HG02759 (cell line): ENCODE measurements around the gene INPP5A.
"Not testable (repeated sequence)": the region's sequence is repeated elsewhere in the genome, so short reads cannot be mapped to it uniquely, and the experiment has no call there.

Experiments used
- ATAC-seq: cut with Tn5 transposase; IDR thresholded peaks from one replicate; pipeline ENCODE4 v1.9.1; 2021; ENCODE audit warnings: mild to moderate bottlenecking, moderate library complexity; ENCODE audit not compliant: unreplicated experiment

The INPP5A gene, protein sequence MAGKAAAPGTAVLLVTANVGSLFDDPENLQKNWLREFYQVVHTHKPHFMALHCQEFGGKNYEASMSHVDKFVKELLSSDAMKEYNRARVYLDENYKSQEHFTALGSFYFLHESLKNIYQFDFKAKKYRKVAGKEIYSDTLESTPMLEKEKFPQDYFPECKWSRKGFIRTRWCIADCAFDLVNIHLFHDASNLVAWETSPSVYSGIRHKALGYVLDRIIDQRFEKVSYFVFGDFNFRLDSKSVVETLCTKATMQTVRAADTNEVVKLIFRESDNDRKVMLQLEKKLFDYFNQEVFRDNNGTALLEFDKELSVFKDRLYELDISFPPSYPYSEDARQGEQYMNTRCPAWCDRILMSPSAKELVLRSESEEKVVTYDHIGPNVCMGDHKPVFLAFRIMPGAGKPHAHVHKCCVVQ

GRCh38 chr10:132537684-132538001 is at the start of gene INPP5A:
Gene INPP5A (plus strand): TSS chr10:132537787. CDS start chr10:132538097, 310 bp downstream.
- no peak for ATAC-seq

- no peak for ATAC-seq
These were observed 49.3 kb upstream of the INPP5A start for GRCh38 chr10:132488231-132488821.

GRCh38 chr10:132489053-132489703 is 48.4 kb upstream of the INPP5A start:
- no peak for ATAC-seq

DNA sequence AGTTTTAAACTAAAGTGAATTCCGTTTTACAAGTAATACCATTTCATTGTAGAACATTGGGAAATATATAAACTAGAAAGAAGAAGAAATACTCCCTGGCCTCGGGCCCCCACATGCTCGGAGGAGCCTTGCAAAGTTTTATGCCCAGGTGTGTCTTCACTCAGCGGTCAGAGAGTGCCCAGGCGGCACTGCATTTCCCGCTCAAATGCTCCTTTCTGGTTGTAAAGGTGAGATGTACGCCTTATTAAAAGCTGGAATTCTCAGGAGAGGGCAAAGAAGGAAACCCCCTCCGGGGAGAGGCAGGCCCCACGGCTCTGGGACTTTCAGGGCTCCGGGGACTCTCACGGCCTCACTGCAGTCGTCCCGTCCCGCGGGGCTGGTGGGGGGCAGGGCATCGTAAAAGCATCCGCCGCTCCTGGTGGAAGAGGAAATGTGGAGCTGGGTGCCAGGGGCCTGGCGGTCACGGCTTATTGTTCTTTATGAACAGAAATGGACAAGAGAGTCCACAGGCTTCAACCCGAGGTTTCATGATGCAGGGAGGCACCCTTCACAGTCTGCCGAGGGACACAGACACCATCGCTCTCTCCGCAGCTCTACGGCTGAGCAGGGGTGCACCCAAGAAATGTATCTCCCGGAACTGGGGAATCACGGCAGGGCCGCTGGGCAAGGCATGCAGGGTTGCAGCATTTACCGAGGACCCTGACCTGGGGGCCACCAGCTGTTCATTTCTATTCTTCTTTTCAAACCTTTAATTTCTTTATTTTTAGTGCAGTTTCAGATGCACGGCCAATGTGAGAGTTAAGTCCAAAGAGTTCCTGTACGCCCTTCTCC is 47.7 kb upstream of the INPP5A start:
- ATAC-seq: no peak

DNA sequence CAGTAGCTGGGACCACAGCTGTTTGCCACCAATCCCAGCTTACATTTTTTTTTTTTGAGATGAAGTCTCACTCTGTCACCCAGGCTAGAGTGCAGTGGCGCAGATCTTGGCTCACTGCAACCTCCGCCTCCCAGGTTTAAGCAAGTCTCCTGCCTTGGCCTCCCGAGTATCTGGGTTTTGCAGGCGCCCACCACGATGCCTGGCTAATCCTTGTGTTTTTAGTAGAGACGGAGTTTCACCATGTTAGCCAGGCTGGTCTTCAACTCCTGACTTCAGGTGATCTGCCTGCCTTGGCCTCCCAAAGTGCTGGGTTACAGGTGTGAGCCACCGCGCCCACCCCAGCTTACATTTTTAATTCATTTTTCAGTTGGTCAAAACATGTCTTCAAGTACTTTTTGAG is 46.1 kb upstream of the INPP5A start:
- ATAC-seq: not testable (repeated sequence)

DNA sequence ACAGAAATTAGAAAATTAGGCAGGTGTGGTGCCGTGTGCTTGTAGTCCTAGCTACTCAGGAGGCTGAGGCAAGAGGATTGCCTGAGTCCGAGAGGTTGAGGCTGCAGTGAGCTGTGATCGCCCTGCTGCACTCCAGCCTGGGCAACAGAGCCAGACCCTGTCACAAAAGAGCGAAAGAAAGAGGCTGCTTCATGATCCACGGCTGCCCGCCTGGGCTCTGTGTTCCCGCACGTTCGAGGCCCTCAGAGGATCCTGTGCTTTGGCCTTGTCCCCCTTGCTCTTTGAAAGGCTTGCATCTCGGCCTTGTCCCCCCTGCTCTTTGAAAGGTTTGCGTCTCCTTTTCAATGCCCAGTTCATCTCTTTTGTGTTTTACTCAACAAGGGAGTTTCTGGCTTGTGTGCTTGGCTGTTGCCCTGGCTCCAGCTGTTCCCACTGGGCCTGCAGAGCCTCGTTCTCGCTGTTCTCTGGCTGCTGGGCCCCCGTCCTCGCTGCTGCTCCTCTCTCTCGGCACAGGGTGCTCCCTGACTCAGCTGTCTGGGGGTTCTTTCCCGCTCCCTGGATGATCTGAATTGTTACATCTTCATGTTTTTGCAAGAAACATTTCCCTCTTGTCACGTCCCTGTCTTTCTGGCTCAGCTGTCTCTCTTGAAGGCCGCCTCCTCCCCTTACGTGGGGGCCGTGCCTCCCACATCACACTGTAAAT is 45.1 kb upstream of the INPP5A start:
- ATAC-seq: no peak

DNA sequence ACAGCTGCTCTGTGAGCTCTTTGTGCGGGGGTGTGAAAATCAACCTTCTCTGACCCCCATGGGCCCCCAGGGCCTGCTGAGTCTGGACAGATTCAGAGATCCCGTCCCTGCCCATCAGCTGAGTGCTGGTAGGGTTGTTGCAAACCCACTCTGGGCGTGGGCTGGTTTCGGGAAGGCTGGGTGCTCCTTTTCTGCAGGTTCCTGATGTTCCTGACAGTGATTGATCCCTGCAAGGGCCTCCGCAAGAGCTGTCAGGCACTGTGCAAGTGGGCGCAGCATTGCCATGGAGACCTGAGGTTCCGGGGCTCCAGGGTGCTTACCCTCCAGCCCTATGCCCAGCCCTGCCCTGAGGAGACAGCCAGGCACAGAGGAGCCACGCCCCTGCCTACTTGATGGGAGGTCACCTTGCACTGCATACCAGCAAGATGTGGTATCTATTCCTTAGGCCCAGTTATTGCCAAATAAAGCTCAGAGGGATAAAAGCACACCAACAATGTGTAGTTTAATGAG is 44.3 kb upstream of the INPP5A start:
- ATAC-seq: no peak

DNA sequence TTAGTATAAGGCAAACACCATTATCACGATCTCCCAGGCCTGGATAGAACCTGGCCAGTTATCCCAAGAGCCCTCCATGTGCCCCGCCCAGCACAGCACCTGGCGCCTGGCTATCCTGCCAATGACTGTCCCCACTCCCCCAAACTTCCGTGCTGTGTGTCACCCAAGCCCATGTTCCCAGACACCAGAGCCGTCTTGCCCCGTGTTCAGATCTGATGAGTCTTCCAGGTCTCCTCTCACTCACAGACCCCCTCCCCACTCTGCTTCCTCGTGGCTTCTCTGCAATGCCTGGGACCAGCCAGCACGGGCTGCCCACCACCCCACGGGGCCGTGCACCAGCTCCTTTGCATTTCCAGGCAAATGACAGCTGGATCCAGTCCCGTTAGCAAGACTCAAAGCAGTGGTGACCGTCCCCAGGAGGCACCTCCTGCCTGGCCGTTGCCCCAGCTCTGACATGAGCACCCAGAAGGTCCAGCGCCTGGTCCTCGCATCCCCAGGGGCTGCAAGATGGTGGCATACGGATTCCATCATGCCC is 43.8 kb upstream of the INPP5A start:
- ATAC-seq: no peak

- no peak for ATAC-seq
These were observed 42.5 kb upstream of the INPP5A start for GRCh38 chr10:132494866-132495630.

DNA sequence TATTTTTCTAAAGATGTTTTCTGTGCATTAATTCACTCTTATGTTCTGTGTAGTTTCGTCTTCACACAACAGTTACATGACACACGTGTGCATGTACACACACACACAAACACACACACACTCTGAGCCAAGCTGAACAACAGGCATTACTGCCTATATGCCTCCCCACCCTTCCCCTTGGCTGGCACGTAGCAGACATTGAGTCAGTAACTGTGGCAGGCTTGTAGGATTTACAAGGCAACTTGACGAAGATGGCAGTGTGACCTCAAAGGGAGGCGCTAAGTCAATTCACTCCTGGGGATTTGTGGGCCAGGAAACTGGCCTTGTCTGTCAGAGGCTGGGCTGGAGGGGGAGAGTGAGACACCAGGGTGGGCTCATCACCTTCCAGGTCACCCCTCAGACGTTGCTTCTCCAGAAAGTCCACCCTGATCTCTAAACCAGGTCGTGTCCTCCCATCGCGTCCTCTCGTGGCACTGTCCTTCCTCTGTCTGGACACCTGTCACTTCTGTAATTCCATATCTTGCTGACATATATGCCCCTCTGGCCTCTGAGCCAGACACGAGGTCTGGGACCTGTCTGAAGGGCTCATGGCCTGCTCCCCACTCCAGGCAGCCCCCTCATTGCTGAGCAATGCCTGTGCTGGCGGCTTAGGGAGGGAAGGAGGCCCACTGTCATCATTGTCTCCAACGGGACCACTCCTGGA is 41.1 kb upstream of the INPP5A start:
- no peak for ATAC-seq

DNA sequence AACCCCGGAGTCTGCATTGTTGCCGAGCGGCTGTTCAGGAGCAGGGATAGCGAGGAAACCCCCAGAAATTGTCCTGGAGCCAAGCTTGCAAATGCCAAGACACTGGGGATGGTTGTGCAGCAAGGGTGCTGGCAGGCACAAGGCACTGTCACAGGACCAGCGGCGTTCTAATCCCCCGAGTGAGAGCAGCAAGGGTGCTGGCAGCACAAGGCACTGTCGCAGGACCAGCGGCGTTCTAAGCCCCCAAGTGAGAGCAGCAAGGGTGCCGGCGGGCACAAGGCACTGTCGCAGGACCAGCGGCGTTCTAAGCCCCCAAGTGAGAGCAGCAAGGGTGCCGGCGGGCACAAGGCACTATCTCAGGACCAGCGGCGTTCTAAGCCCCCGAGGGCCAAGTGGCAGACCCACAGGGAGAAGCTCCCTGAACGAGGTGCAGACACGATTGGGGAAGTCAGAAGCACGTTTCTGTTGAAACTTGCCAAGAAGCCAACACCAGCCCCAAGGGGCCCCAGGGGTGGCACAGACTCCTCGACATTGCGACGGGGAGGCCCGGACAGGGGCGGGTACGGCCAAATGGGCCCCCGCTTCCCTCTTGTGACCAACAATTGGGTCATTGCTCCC is 40.4 kb upstream of the INPP5A start:
- no peak for ATAC-seq

- ATAC-seq: no peak
These were observed 39.6 kb upstream of the INPP5A start for GRCh38 chr10:132497861-132498561.

DNA sequence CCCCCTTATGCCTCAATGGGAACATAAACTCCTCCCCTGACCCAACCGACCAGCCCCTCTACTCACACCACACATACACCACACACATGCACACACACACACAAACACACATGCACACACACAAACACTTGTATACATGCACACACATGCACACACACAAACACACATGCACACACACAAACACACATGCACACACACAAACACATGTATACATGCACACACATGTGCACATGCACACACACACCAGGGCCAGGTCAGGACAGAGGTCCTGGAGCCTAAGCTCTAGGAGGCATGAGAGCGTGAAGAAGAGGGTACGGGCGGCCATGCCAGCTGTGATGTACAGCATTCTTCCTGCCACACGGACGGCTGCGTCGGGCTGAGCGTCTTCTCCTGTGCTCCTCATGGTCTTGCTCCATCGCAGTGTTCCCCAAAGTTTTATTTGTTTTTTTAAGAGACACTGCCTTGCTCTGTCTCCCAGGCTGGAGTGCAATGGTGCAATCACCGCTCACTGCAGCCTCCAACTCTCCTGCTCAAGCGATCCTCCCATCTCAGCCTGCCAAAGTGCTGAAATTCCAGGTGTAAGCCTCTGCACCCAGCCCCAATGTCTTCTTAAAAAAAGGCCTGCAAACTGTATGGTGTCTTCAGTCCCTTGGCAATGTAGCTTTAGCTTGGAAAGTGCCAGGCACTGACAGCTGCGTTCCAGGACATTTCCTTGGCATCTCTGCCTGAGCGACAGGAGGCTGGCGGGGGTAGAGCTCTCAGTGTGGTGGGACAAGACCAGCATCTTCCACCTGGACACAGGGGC is 38.8 kb upstream of the INPP5A start:
- no peak for ATAC-seq

GRCh38 chr10:132499367-132499685 is 38.3 kb upstream of the INPP5A start:
- ATAC-seq: no peak

DNA sequence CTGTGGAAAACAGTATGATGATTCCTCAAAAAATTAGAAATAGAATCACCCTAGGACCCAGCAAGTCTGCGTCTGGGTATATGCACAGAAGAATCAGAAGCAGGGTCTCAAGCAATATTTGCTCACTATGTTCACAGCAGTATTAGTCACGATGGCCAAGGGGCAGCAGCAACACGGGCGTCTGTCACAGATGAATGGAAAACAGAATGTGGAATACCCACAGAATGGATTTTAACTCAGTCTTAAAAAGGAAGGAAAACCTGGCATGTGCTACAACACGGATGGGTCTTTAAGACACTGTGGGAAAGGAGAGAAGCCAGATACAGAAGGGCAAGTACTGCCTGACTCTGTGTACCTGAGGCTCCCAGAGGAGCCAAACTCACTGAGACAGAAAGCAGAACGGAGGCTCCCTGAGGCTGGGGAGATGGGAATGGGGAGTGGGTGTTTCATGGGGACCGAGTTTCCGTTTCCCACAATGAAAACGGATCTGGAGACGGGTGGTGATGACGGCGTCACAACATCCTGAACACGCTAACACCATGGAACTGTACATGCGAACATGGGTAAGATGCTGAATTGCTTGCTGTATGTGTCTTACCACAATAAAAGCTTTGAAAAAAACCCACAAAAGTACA is 36.7 kb upstream of the INPP5A start:
- ATAC-seq: no peak

GRCh38 chr10:132502544-132503300 is 34.9 kb upstream of the INPP5A start:
- ATAC-seq: no peak
